Fibroblast of skin of scalp (primary cell): Measurements from ENCODE around the gene NUP188.

Source experiments
- DNase-seq: peaks from one replicate; pipeline ENCODE4 v3.0.0-alpha.2; 2013

NUP188 gene

DNA sequence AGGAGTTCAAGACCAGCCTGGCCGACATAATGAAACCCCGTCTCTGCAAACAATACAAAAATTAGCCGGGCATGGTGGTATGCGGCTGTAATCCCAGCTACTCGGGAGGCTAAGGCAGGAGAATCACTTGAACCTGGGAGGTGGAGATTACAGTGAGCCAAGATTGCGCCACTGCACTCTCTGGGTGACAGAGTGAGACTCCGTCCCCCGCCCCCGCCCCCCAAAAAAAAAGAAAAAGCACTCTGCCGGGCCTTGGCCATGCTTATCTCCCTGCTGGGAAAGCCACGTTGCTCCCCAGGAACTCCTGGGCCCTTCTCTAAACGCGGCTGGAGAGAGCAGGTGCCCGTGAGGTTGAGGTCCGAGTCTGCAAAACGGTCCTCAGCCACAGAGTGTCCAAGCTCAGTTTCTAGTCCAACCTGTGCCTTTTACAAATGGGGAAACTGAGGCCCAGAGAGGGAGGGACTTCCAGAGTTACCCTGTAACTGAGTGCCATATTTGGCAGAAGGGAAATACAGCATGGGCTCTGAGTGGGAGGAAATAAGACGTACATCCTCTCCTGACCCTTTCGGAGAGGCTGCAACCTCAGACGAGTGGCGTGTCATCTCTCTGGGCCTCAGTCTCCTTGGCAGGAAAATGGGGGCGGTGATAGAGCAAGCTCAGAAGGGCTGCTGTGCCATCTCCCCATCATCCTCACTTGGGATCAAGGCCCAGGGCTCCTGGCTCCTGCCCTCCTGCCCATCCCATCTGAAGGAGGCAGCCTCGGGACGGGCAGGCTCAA, 33.3 kb upstream of the NUP188 start:
- no peak for DNase-seq

DNA sequence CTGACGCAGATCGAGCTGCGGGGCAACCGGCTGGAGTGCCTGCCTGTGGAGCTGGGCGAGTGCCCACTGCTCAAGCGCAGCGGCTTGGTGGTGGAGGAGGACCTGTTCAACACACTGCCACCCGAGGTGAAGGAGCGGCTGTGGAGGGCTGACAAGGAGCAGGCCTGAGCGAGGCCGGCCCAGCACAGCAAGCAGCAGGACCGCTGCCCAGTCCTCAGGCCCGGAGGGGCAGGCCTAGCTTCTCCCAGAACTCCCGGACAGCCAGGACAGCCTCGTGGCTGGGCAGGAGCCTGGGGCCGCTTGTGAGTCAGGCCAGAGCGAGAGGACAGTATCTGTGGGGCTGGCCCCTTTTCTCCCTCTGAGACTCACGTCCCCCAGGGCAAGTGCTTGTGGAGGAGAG, 31.3 kb upstream of the NUP188 start:
- DNase-seq, result no peak

DNA sequence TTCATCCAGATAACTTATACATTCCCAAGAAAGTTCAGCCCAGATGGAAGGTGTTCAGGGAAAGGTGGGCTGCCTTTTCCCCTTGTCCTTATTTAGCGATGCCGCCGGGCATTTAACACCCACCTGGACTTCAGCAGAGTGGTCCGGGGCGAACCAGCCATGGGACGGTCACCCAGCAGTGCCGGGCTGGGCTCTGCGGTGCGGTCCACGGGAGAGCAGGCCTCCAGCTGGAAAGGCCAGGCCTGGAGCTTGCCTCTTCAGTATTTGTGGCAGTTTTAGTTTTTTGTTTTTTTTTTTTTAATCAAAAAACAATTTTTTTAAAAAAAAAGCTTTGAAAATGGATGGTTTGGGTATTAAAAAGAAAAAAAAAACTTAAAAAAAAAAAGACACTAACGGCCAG, 30.8 kb upstream of the NUP188 start:
- DNase-seq, result no peak

DNA sequence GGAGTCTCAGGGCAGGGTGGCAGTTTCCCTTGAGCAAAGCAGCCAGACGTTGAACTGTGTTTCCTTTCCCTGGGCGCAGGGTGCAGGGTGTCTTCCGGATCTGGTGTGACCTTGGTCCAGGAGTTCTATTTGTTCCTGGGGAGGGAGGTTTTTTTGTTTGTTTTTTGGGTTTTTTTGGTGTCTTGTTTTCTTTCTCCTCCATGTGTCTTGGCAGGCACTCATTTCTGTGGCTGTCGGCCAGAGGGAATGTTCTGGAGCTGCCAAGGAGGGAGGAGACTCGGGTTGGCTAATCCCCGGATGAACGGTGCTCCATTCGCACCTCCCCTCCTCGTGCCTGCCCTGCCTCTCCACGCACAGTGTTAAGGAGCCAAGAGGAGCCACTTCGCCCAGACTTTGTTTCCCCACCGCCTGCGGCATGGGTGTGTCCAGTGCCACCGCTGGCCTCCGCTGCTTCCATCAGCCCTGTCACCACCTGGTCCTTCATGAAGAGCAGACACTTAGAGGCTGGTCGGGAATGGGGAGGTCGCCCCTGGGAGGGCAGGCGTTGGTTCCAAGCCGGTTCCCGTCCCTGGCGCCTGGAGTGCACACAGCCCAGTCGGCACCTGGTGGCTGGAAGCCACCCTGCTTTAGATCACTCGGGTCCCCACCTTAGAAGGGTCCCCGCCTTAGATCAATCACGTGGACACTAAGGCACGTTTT, 30.2 kb upstream of the NUP188 start:
- peak; percentile 69 for DNase-seq

DNA sequence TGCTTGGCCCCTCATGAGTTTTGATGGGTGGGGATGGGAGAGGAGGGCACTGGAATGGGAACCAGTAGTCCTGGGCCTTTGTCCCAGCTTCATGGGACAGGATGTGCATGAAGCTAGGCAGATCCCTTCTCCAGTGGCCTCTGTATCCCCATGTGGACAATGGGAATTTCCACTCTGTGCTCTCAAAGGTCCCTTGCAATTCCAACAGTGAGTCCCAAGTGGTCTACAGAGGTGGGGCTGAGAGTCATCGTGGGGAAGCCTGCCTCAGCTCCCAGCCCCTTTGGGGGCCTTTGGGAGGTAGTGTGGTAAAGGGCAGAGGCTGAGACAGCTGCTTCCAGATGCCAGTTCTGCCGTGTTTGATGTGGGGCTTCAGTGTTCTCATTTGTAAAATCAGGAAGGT, 28.6 kb upstream of the NUP188 start:
- DNase-seq, result no peak

DNA sequence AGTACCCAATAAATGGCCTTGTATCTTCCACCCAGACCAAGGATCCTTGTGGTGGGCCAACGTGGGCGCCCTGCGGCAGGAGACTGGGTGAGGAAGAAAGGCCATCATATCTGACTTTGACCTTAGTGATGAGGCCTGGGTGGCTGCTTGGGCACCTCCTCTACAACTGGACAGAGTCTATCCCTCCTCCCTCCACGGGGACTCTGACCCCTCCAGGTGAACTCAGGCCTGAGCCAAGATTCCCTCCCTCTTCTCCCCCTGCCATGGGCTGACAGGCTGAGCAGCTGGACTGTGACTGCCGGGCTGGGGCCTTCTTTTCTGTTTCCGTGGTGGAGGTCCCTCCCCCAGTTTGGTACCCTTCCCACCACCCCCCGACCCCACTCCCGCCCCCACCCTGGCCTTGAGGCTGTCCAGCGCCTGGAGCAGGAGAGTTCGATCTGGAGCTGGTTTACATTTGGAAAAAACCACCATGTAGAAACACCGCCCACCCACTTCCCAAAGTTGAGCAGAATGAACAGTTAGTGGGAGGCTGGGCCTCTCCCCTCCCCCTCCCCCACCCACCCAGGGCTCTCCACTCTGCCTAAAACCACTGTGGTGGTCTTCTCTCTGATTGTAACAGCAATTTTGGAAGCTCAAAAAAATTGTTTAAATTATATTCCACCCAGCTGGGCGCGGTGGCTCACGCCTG, 28.0 kb upstream of the NUP188 start:
- no peak for DNase-seq

DNA sequence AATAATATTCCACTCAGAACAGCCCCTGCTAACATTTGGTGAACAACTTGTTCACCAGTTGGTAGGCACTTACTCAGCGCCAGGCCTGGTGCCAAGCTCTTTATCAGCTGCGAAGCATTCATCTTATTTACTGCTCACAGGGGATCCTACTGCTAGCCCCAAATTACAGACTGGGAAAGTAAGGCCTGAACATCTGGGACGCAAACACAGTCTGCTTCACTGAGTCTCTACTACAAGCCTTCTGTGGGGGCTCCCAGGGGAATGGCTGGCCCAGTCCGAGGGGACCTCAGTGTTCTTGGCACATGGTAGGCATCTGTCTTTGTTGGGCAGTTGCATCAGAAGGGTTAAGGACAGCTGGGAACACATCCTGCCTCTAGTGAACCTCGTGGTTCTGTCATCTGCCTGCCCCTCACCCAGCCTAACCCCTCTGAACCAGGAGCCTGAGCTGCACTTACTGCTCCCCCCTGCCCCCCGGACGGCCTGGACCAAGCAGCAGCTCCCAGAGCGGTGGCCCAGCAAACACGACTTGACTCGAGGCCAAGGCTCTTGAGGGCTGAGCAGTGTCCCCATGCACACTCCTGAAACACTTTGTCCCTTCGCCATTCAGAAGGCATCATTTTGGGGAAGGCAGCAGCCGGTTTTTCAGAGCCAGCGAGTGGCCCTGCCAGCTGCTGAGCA, 27.0 kb upstream of the NUP188 start, which contains the start of gene PHYHD1:
Gene PHYHD1, plus strand, starts transcription at position 602 of the 678 bp plus-strand sequence. CDS start 1,342 bp downstream, outside the sequence.
- DNase-seq, result peak; percentile 67

DNA sequence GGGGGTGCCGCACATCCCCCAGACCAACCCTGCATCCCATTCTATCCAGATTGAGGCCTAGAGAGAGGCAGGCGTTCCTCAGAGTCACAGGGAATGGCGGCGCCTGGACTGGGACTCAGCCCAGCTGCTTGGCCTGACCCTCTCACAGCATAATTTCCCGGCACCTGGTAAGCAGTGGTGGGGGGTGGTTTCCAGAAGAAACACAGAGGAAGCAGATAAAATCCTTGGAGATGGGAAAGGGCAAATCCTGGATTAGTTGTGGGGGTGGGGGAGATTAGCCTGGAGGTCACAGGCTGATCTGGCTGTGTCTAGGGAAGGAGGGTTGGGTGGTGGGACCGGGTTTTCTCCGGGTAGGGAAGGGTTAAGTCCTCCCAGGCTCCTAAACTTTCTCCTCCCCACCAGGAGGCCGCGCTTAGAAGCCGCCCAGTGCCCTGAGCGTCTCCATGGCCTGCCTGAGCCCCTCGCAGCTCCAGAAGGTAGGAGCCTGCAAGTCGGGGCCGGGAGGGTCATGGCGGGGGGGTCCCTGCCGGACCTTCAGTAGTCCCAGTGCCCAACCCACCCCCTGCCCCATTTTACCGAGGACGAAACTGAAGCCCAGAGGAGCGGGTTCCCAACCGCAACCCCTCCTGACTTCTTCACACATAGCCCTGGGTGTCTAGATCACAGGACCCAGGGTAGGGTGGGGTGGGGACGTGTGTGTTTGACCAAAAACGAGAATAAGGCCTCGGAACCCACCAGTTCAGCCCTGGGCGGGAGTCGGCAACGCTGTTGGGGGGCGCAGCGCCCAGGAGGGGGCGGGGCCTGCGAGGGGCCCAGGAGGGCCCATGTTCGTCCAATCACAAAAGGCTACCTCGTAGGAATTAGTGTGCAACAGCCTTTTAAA, 25.4 kb upstream of the NUP188 start:
- peak; percentile 67 for DNase-seq

DNA sequence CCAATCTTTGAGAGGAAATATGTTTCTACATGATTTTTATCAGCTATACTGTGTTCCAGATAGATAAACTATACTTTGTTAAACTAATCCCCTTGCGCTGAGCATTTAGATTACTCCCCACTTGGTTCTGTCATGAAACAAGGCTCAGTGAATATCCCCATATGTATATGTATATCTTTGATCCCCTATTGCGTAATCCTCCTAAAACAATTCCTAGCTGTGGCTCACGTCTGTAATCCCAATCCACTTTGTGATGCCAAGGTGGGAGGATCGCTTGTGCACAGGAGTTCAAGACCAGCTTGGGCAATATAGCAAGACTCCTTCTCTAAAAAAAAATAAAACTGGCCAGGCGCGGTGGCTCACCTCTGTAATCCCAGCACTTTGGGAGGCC, 24.0 kb upstream of the NUP188 start:
- no peak for DNase-seq

DNA sequence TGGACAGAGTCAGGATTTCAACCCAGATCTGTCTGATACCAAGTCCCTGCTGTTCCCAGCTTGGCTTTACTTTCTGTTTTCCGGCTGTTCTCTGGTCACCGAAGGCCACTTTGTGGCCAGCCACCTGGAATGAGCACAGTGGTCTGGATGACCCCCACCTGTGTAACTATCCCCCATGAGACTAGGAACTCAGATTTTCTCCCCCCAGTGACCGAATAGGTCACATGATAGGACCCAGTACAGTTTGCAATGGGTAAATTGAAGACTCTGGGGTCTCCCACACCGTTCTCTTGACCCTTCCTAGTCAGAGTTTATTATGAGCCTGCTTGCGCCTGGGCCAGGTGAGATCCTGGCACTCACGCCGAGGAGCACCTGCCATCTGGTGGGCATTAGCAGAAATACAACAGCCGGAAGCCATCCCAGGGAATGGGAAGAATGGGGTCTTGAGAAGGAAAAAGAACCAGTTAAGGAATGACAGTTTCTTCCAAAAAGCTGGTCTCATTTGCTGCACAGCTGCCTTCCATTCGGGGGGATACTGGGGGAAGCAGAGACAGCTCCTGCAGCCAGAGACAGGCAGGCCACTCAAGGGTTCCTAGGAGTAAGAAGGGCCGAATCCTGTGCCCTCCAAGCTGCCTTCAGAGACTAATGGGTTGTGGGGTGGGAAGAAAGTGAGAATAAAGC, 19.6 kb upstream of the NUP188 start:
- DNase-seq, result peak; percentile 50

DNA sequence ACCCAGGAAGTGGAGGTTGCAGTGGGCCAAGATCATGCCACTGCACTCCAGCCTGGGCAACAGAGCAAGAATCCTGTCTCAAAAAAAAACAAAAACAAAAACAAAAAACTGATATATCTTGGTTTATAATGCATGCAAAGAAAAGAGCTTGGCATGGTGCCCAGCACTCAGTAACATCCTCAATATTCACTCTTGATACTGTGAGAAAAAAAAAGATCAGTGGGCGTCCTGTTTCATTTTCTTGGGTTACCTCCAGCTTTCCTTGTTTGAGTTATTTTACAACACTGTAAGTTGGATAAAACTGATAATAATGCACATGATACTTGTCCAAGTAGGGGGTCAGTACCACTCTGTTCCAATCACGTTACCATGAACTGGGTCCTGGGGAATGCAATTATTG, 18.9 kb upstream of the NUP188 start:
- no peak for DNase-seq

DNA sequence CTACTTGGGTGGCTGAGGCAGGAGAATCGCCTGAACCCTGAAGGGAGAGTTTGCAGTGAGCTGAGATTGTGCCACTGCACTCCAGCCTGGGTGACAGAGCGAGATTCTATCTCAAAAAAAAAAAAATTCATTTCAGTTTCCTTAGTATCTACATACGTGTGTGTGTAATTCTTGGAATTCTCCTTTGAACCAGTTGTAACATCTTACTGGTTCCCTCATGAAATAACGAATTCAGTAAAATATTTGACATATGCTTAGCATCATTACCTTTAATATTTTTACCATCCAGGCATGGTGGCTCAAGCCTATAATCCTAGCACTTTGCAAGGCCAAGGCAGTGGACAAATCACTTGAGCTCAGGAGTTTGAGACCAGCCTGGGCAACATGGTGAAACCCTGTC, 17.9 kb upstream of the NUP188 start:
- no peak for DNase-seq

DNA sequence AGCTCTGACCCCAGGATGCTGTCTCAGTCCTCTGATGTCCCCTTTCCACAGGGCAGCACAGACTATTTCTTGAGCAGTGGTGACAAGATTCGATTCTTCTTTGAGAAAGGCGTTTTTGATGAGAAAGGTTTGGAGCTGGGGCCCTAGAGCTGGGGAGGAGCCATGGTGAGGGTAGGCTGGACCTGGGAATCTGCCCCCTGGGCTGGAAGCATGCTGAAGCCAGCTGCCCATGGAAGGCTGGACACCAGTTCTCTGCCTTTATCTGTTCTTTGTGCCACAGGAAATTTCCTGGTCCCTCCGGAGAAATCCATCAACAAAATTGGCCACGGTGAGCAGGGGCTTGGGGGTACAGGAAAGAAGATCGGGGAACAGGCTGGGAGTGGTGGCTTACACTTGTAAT, 13.8 kb upstream of the NUP188 start:
- DNase-seq, result no peak

DNA sequence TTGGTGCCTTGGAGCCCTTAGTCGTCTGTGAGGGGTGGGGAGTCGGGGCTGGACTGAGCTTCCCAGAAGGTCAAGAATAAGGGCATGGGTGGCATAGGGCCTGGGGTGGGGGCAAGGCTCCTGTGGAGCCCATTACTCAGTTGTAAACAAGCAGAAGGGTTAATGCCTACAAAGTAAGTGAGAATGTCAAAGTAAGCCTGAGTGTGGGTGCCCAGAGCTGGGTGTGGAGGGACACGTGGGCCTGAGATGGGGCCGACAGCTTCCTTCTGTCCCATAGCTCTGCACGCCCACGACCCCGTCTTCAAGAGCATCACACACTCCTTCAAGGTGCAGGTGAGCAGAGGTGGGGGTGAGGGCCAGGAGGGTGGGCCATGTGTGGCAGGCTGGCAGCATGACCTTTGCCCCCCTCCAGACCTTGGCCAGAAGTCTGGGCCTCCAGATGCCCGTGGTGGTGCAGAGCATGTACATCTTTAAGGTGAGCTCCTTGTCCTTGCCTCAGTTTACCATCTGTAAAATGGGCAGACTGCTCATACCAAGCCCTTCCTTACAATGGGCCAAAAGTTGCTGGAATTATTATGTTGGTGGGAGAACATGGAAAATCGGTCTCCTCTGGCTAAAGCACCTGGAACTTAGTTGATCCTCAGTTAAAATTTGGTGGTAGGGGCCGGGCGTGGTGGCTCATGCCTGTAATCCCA, 11.2 kb upstream of the NUP188 start:
- no peak for DNase-seq

DNA sequence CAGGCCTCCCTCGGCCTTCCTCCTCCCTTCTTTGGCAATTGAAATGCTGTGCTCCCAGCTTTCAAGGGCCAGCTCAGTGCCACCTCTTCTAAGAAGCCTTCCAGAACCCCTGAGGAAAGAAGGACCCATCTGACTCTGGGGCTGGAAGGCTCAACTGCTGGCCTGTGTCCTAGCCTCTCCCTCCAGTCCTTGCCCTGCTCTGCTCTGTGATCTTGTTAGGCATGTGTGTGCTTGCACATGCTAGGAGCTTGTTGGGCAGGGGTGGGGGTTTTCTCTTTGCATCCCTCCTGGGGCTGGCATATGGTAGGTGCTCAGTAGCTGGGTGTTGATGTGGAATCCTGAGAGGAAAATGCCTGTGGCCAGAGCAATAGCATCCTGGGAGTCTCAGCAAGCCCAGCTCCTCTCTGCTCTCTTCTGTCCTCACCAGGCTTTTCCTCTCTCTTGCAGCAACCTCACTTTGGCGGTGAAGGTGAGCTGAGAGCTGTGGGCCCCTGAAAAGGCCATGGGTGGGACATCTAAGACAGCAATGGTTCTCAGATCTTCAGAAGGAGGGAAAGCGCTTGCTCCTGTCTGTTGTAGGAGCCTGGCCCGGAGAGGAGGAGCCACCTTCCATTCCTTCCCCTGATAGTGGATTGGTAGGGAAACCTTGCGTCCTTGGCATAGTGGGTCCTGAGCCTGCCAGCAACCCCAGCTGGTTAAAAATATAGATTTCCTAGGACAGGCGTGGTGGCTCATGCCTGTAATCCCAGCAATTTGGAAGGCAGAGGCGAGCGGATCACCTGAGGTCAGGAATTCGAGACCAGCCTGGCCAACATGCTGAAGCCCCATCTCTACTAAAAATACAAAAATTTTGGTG, 10.0 kb upstream of the NUP188 start:
- DNase-seq, result no peak

DNA sequence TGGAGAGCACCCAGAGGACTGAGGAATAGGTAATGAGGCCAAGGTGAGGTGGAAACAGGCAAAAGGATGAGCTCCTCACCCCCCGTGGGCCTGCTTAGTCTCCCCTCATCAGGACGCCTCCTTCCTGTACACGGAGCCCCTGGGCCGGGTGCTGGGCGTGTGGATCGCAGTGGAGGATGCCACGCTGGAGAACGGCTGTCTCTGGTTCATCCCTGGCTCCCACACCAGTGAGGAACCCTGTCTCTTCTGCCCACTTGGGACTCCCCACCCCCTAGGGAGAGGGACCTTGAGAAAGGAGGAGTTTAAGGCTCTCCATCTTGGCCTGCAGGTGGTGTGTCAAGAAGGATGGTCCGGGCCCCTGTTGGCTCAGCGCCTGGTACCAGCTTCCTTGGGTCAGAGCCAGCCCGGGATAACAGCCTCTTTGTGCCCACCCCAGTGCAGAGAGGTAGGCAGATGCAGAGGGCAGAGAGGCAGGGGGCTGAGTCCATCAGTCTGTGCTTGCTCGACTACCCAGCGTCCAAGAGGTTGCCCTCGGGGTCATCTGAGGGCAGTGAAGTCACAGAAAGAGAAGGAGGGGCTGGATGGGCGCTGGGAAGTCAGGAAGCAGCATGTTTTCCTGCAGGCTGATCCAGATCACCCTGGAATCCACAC, 7.1 kb upstream of the NUP188 start:
- DNase-seq, result no peak

DNA sequence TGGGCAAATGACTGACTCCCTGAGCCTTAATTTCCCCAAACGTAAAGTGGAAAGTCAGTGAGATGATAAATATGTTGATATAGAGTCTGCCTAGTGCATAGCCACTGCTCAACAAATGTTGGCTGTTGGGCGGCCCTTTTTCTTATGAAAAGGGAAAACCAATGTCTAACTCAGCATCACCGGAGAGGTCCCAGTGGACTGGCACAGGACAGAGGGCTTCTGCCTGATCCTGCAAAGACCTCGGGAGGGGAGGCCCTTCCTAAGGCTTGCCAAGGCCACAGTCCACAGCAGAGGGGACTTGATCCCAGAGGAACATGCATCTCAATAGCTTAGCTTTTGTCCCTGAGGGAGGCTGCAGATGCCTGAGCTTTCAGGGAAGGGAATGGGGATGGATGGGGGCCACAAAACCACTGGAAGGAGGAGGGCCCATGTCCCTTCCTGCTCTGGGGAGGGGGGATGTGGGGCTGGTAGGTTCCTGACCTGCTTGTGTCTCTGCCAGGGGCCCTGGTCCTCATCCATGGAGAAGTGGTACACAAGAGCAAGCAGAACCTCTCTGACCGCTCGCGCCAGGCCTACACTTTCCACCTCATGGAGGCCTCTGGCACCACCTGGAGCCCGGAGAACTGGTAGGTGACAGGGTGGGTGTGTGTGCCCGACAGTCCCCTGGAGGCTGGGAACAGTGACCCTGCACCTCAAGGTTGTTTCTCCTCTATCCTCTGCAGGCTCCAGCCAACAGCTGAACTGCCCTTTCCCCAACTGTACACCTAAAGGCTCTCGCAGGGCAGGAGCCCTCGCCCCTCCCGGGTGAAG, 6.3 kb upstream of the NUP188 start:
- no peak for DNase-seq
